OCI-LY7 (cell line): ENCODE results near the gene AHSG.

ENCODE experiments used
- CTCF ChIP-seq: fragments of 200-600 bp; sonication (generic); conservative IDR thresholded peaks from 2 replicates; pipeline ENCODE4 v1.5.1; 2014; ENCODE audit warnings: mild to moderate bottlenecking, antibody characterized with exemption, low read length, moderate library complexity, mixed read lengths
- EZH2phosphoT487 ChIP-seq: fragments of 200-600 bp; sonication (generic); IDR thresholded peaks from 2 replicates; pipeline ENCODE4 v1.6.1; 2018; ENCODE audit warnings: low read depth, borderline replicate concordance, mild to moderate bottlenecking, mixed run types, antibody characterized with exemption, low read length, moderate library complexity, mixed read lengths

DNA sequence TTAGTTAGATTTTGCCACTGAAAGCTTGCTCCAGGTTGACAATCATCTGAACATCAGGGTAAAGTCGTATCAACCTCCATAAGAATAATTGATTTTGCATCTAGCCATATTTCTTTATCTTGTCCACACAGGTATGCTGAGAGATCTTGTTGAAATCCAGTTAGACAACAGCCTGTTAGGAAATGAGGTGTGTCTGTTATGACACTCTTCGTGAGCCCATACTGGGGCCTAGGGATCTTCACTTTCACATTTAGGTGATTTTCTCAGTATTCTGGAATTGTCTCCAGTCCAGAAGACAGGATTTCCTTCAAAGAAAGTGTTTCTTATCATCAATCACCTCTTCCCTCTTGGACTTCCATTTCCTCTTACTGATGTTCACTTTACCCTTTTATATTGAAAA is 24.2 kb upstream of the AHSG start:
- no peak for TF ChIP-seq CTCF
- no peak for TF ChIP-seq EZH2phosphoT487
